Activated T-helper 1 cell treated with anti-CD3 and anti-CD28 coated beads, Interleukin-2, amount 50 U/mL, for 16 hours (primary cell): ENCODE results near the gene AGPAT3.
A peak's percentile ranks its signal among the peaks of the same experiment; 100 is the strongest.
"Not testable (repeated sequence)": the region's sequence is repeated elsewhere in the genome, so short reads cannot be mapped to it uniquely, and the experiment has no call there.

ENCODE experiments used
- DNase-seq, 2 donors: peaks; one replicate each; pipeline ENCODE4 v3.0.0-alpha.2; 2020; ENCODE audit warnings: low read depth in 1 of 2, low spot score in 1 of 2

AGPAT3 gene, protein sequence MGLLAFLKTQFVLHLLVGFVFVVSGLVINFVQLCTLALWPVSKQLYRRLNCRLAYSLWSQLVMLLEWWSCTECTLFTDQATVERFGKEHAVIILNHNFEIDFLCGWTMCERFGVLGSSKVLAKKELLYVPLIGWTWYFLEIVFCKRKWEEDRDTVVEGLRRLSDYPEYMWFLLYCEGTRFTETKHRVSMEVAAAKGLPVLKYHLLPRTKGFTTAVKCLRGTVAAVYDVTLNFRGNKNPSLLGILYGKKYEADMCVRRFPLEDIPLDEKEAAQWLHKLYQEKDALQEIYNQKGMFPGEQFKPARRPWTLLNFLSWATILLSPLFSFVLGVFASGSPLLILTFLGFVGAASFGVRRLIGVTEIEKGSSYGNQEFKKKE

GRCh38 chr21:43864962-43865539 lies at the start of gene AGPAT3:
AGPAT3 (plus strand) TSS chr21:43865223; CDS start chr21:43959682, 94,459 bp downstream.
- DNase-seq: peak in 1 of 2 donors; percentile 39

DNA sequence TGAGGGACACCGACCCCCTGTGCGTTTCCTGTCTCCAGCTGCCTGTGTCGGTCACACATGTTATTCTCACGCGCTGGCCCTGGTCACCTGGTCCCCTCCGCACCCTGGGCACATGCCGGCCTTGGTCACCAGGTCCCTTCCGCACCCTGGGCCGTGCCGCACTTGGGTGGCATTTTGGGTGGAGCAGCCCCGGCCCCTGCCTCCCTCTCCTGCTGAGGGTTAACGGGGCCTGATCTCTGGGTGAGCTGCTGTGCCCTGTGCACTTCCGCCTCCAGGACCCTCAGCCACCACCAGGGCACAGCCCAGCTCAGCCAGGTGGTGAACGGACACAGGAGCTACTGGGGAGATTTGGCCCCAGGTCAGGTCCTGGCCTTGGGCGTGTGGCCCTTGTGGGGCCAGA lies 49.0 kb upstream of the AGPAT3 start:
- no peak for DNase-seq

DNA sequence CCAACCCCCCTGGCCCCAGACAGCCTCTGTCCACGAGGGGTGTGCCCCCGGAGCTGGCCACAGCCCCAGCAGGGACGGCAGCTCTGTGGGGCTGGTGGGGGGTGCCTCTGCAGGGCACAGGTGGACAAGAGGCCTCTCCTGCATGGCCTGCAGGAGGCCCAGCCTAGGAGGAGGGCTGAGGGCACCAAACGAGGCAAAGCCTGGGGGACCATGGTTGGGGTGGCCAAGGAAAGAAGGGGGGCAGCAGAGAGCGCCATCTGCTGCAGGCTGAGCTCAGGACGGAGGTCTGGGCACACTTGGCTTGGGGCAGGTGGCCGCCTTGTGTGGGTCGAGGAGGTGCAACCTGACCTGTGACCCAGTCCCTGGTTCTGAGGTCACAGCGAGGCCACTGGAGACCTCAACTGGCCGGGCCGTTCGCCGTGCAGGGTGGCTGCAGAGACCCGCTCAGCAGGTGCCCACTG lies 48.4 kb upstream of the AGPAT3 start:
- no peak for DNase-seq

- no peak for DNase-seq
Measured at GRCh38 chr21:43817157-43818086, 47.6 kb upstream of the AGPAT3 start.

GRCh38 chr21:43818685-43819084 lies 46.3 kb upstream of the AGPAT3 start:
- DNase-seq: no peak

DNA sequence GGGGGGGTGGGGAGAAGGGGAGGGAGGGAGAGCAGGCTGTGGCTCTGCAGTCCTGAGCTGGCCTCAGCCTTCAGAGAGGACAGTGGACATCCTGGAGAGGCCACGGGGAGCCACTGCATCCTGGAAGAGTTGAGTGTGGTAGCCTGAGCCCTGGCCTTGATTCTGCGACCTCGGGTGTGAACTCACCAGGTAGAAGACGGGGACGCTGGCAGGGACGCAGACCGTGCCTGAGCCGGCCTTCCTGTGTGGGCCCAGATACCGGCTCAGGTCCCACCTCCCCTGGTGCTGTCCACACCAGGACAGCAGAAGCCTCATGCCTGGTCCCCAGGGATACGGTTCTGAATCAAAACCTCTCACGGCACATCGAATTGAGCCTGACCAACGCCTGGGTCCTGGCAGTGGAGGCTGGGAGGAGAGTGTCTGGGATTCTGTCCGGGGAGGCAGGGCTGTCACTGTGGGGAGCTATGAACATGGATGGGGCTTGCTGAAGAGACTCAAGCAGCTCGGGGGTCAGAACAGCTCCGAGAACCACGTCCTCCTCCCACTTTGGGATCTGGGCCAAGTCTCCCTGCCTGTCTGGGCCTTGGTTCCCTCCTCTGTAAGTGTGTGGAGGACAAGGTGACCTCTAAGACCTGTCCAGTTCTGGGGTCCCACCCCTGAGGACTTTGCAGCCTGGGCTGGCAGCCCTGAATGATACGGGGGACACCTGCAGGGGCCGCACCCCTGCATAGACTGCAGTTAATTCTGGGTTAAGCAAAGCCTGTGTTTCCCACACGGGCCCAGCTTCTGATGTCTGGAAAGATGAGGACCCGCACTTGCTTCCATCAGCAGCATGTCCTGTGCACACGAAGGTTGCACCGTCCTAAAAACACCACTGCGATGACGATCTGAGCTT lies 45.3 kb upstream of the AGPAT3 start:
- DNase-seq: no peak

DNA sequence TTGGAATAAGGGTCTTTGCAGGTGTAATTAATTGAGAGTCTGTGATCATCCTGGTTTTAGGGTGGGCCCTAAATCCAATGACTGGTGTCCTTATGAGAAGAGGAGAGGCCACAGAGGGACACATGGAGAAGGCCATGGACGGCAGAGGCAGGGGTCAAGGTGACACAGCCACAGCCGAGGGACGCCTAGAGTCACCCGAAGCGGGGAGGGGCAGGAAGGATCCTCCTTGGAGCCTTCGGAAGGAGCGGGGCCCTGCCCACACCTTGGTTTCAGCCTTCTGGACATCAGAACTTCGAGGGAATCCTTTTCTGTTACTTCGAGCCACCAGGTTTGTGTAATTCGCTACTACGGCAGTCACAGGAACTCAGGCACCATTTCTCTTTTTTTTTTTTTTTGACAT lies 44.6 kb upstream of the AGPAT3 start:
- DNase-seq: no peak

- DNase-seq: not testable (repeated sequence)
Measured at GRCh38 chr21:43822166-43822565, 42.9 kb upstream of the AGPAT3 start.

- DNase-seq: not testable (repeated sequence)
Measured at GRCh38 chr21:43822741-43823140, 42.3 kb upstream of the AGPAT3 start.

GRCh38 chr21:43824333-43825241 lies 40.4 kb upstream of the AGPAT3 start:
- DNase-seq: no peak

- no peak for DNase-seq
Measured at GRCh38 chr21:43825242-43825935, 39.6 kb upstream of the AGPAT3 start.

GRCh38 chr21:43825936-43826622 lies 38.9 kb upstream of the AGPAT3 start:
- DNase-seq: no peak

DNA sequence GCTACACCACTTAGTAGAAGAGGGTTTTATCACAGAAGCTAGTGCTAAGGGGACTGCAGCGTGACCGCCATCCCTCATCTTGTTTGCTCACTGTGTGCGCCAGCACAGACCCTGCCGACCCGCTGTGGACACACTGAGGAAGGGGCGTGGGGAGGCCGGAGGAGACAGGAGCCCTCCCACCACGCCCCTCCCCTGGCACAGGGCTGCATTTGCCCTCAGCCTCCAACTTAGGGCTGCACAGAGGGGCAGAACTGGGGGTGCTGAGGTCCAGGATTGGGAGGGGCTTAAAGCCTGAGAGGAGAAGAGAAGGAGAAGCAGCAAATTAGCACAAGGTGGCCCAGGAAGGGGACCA lies 38.4 kb upstream of the AGPAT3 start:
- no peak for DNase-seq

- DNase-seq: no peak
Measured at GRCh38 chr21:43827015-43827611, 37.9 kb upstream of the AGPAT3 start.

DNA sequence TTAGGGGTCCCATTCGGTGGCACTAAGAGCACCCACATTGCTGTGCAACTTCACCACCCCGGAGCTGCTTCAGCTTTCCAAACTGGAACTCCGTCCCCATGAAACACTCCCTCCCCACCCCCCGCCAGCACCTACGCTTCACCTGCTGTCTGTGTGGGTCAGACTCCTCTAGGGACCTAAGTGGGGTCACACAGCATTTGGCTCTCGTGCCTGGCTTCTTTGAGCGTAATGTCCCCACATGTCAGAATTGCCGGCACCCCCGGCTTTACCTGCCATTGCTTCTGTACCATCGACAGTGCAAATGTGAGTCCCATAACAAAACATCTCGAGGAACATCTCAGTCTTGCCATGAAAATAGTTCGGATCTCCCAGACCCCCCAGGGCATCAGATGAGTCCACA lies 35.9 kb upstream of the AGPAT3 start:
- DNase-seq: no peak

DNA sequence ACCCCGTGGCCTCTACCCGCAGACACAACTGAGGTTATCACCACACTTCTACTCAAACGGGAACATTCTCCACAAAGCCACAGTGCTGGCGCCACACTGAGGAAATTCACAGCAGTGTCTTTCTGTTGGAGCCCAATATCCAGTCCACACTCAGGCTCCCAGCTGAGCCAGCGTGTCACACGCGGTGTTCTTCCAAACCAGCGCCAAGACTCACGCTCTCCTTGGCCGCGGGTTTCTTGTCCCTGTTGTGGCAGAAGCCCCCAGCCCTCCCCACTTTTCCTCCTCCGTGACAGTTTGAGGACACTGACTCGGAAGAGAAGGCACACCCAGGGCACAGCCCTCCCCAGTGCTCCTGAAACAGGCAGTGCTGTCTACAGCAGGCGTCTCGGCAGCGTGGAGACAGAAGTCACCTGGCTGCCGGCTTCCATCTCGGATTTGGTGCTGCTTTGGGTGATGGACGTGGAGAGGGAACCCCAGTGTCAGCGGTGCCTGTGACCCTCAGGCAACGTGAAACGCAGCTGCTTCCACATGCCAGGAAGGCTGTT lies 35.4 kb upstream of the AGPAT3 start:
- DNase-seq: no peak

GRCh38 chr21:43832158-43832550 lies 32.9 kb upstream of the AGPAT3 start:
- DNase-seq: no peak

DNA sequence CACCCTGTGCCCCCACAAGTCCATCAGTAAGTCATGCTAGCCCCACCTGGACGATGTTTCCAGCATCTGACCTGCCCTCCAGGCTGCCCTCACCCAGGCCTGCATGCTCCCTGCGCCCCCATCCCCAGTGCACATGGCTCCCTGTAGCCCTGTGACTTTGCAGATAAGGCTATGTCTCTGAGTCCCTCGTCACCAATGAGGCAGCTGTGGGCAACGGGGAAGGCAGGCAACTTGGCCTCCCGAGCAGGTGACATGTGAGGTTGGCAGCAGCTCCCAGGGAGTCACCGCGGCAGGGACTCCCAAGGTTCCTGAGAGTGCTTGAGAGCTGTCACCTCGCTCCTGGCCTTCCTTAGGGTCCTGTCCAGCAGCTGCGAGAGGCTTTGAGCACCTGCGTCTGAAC lies 32.4 kb upstream of the AGPAT3 start:
- DNase-seq: no peak
